ENCODE data around the gene GALR2.
A peak's percentile ranks its signal among the peaks of the same experiment; 100 is the strongest.
"Not testable (repeated sequence)": the region's sequence is repeated elsewhere in the genome, so short reads cannot be mapped to it uniquely, and the experiment has no call there.

GALR2 gene

GRCh38 chr17:76074390-76075363 is at the start of gene GALR2:
GALR2 (plus strand) TSS chr17:76074781; CDS start chr17:76074884, 103 bp downstream.
- DNase-seq, result peak; percentile 53

GRCh38 chr17:76025294-76025693 is 49.3 kb upstream of the GALR2 start:
- DNase-seq, result no peak

GRCh38 chr17:76026714-76027158 is 47.8 kb upstream of the GALR2 start:
- DNase-seq, result peak; percentile 68

- peak; percentile 91 for DNase-seq
Measured at GRCh38 chr17:76027159-76027839, 47.3 kb upstream of the GALR2 start, which contains the start of gene EVPL. EVPL (minus strand) TSS chr17:76027306; CDS start chr17:76027198, 108 bp downstream.

GRCh38 chr17:76032073-76032779 is 42.4 kb upstream of the GALR2 start:
- DNase-seq, result peak; percentile 39

GRCh38 chr17:76032780-76033108 is 41.8 kb upstream of the GALR2 start:
- no peak for DNase-seq

- no peak for DNase-seq
Measured at GRCh38 chr17:76033139-76033538, 41.4 kb upstream of the GALR2 start.

GRCh38 chr17:76034428-76035350 is 39.9 kb upstream of the GALR2 start:
- no peak for DNase-seq

GRCh38 chr17:76036497-76037261 is 37.9 kb upstream of the GALR2 start:
- peak; percentile 23 for DNase-seq

GRCh38 chr17:76038050-76038449 is 36.5 kb upstream of the GALR2 start:
- DNase-seq, result no peak

GRCh38 chr17:76039121-76039520 is 35.5 kb upstream of the GALR2 start:
- no peak for DNase-seq

GRCh38 chr17:76040376-76040775 is 34.2 kb upstream of the GALR2 start:
- DNase-seq, result no peak

- DNase-seq, result not testable (repeated sequence)
Measured at GRCh38 chr17:76042868-76043267, 31.7 kb upstream of the GALR2 start.

GRCh38 chr17:76044475-76045007 is 30.0 kb upstream of the GALR2 start:
- DNase-seq, result not testable (repeated sequence)

- DNase-seq, result no peak
Measured at GRCh38 chr17:76046064-76046463, 28.5 kb upstream of the GALR2 start.

- no peak for DNase-seq
Measured at GRCh38 chr17:76048025-76048605, 26.5 kb upstream of the GALR2 start.

GRCh38 chr17:76048711-76049110 is 25.9 kb upstream of the GALR2 start:
- no peak for DNase-seq

- no peak for DNase-seq
Measured at GRCh38 chr17:76049239-76049638, 25.3 kb upstream of the GALR2 start.

GRCh38 chr17:76049836-76050537 is 24.6 kb upstream of the GALR2 start:
- DNase-seq, result no peak
